ENCODE results near the gene GRM3.

Gene GRM3

GRCh38 chr7:86747698-86748097 lies 104.0 kb downstream of the GRM3 start:
- TF ChIP-seq CTCF (IDR thresholded peaks at IDR 0.05; ENCODE audit: insufficient read depth, low read depth, low read length, missing control alignments): no peak
- no peak for DNase-seq (ENCODE audit: low read depth)

GRCh38 chr7:86748201-86748600 lies 104.5 kb downstream of the GRM3 start:
- no peak overlapping the region for H3K4me3 ChIP-seq (ENCODE audit: low read length)
- TF ChIP-seq CTCF (IDR thresholded peaks at IDR 0.05; ENCODE audit: insufficient read depth, low read depth, low read length, missing control alignments): no peak
- DNase-seq (ENCODE audit: low read depth): no peak

More at GRCh38 chr7:86747698-86748097, 104.0 kb downstream of the GRM3 start:
- H3K4me3 ChIP-seq (ENCODE audit: low read length): no peak overlapping the region

GRCh38 chr7:86748843-86749719 lies 105.4 kb downstream of the GRM3 start:
- no peak overlapping the region for H3K4me3 ChIP-seq (ENCODE audit: low read length)
- no peak for DNase-seq (ENCODE audit: low read depth)
- TF ChIP-seq CTCF (IDR thresholded peaks at IDR 0.05; ENCODE audit: insufficient read depth, low read depth, low read length, missing control alignments): no peak

- DNase-seq (ENCODE audit: low read depth): no peak
- no peak overlapping the region for H3K4me3 ChIP-seq (ENCODE audit: low read length)
- no peak for TF ChIP-seq CTCF (IDR thresholded peaks at IDR 0.05; ENCODE audit: insufficient read depth, low read depth, low read length, missing control alignments)
Measured at GRCh38 chr7:86749741-86750665, 106.3 kb downstream of the GRM3 start.

GRCh38 chr7:86760236-86760635 lies 116.5 kb downstream of the GRM3 start:
- no peak overlapping the region for H3K4me3 ChIP-seq (ENCODE audit: low read length)
- TF ChIP-seq CTCF (IDR thresholded peaks at IDR 0.05; ENCODE audit: insufficient read depth, low read depth, low read length, missing control alignments): no peak
- DNase-seq (ENCODE audit: low read depth): no peak

GRCh38 chr7:86762129-86762528 lies 118.4 kb downstream of the GRM3 start:
- no peak for TF ChIP-seq CTCF (IDR thresholded peaks at IDR 0.05; ENCODE audit: insufficient read depth, low read depth, low read length, missing control alignments)
- DNase-seq (ENCODE audit: low read depth): no peak
- H3K4me3 ChIP-seq (ENCODE audit: low read length): no peak overlapping the region

All from epithelial cell of esophagus (primary cell).